Activated effector memory CD4-positive, alpha-beta T cell treated with Interleukin-2 at 50 U/mL for 16 hours (primary cell): ENCODE measurements around the gene HIF1A.
A peak's percentile ranks its signal among the peaks of the same experiment; 100 is the strongest.
"Not testable (repeated sequence)": the region's sequence is repeated elsewhere in the genome, so short reads cannot be mapped to it uniquely, and the experiment has no call there.

ENCODE experiments used
- DNase-seq: peaks from one replicate; pipeline ENCODE4 v3.0.0-alpha.2; 2020

HIF1A gene

DNA sequence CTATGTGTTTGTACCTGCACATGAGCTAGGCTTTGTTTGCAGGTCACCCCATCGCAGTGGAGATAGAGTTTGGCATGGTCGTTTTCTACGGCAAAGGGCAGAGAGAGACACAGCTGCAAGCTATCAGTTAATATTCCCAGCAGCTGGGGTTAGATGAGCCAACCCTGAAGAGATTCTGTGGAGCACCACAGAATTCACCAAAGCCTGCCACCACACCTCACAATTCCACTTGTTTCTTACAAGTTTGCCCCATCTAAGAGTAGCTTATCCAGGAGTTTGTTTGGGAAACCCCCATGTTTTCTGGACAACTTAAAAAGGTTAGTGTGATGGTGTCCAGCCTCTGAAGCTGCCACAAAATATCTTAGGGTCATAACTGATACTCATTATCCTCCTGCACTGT lies 20.0 kb upstream of the HIF1A start:
- no peak for DNase-seq

DNA sequence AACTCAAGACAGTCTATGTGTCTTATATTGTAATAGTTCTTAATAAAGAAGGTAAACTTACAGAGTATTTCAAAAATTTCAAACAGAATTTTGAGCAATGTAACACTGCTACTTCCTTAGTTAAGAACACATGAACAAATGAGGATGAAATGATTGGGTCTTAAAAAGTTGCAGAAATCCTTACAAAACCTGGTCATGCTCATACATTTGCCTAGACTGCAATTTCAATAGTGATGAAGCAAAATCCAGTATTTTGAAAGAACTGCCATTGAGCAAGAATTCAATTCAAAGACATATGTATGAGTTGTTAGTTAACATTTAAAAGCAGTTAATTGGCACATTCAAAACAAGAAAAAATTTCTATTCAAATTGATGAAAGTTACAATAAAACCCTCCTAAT lies 17.8 kb upstream of the HIF1A start:
- DNase-seq = no peak

DNA sequence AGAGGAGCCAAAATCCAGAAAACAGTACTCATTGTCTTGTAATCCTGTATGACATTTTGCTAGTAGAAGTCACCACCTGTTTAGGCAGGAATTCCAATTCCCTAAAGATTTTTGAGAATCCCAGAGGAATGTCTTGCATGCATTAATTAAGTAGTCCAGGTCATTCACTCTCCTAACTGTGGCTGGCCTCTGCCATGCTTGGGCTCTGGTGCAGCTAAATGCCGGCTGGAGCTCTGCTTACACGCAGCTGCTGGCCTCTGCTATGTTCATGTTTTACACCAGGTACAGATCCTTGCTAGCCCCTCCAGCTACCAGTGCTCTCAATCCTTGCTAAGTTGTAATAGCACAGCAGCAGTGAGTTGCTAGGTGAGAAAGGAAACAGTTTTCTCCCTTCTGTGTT lies 16.3 kb upstream of the HIF1A start:
- DNase-seq = no peak

DNA sequence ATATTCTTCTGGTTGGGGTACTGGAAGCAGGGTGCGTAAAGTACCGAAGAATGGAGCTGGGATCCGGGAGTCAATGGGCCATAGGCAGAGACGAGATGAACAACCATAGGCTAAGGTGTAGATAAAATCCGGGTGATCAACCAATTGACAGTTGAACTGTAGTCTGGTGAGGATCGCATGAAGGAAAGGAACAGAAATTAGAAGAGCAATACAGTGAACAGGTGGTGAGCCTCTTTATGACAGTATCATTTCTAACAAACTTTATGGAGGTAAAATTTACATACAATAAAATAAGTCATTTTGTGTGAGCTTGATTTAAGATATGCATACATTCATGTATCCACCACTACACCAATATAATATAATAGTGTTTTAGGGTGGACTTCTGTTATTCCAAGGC lies 13.9 kb upstream of the HIF1A start:
- DNase-seq = no peak

DNA sequence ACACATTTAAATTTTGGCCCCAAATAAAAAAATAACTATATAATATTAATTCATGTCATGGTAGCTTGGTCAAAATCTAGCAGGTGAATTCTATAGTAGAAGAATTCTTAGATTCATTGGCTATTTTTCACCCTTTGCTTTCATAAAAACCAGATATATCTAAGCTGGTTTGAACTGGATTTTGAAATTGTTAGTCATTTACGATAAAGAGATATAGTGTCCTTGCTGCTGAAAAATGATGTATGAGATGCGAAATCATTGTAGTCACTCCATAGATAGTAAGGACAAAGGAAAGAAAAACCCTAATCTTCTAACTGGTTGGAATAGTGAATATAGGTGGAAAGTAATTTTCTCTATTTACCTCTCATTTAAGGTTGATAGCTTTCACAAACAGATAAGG lies 12.2 kb upstream of the HIF1A start:
- DNase-seq = no peak

DNA sequence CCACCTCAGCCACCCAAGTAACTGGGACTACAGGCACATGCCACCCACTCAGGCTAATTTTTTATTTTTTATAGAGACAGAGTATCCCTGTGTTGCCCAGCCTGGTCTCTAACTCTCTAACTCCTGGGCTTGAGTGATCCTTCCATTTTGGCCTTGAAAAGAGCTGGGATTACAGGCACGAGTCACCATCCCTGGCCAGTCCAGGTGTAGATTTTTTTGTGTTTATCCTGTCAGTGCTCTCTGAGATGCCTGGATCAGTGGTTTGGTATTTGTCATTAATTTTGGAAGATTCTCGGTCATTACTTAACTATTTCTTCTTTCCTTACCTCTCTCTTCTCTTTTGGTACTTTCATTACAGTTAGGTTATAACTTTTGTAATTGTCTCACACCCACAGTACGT lies 5.3 kb upstream of the HIF1A start:
- DNase-seq = no peak

DNA sequence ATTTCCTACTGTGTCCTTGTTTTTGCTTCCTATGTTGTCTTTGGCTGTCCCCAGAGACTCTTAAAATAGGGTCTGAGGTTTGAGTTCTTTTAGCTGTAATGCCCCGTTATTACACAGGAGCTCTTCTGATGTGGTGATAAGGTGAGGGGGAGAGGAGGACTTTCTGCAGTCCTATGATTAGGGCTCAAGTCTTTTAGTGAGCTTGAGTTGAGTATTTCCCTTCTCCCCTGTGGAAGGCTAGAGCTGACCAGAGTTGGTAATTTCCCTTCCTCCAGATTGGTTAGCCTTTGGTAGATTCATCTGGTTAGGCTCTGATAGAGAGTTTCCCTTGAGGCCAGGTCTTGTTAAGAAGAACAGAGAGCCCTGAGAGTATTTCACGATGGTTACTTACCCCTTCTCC lies 4.3 kb upstream of the HIF1A start:
- DNase-seq = no peak

DNA sequence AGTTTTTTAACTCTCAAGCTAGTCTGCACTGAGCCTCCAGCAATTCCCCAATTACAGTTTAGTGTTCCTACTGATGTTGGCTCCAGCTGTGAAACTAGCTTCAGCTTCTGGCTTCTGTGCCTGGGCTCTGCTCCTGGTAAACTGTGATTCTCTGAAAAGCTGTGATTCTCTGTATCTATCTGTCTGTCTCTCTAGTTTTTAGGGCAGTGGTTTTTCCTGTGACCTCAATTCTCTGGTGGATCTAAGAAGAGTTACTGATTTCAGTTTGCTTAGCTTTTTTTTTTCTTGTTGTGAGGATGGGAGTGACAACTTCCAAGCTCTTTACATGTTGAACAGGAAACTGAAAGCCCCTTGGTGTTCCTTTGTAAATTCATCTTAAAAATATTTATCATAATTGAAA lies 3.8 kb upstream of the HIF1A start:
- no peak for DNase-seq

DNA sequence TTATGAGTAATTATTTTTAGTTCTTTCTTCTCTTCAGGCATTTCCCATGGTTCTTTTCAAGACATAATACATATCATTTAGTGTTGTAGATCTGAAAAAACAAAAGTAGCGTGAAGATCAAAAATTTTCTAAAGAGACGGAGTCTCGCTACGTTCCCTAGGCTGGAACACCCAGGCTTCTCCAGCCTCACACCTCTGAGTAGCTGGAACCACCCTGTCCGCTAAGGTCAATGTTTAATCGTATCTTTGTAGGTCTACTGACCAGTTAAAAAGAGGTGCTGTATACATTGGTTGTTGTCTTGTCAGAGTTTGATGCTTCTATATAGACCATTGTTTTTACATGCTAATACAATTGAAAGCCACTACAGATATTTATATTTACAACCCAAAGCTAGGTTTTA lies 1.3 kb upstream of the HIF1A start:
- no peak for DNase-seq

DNA sequence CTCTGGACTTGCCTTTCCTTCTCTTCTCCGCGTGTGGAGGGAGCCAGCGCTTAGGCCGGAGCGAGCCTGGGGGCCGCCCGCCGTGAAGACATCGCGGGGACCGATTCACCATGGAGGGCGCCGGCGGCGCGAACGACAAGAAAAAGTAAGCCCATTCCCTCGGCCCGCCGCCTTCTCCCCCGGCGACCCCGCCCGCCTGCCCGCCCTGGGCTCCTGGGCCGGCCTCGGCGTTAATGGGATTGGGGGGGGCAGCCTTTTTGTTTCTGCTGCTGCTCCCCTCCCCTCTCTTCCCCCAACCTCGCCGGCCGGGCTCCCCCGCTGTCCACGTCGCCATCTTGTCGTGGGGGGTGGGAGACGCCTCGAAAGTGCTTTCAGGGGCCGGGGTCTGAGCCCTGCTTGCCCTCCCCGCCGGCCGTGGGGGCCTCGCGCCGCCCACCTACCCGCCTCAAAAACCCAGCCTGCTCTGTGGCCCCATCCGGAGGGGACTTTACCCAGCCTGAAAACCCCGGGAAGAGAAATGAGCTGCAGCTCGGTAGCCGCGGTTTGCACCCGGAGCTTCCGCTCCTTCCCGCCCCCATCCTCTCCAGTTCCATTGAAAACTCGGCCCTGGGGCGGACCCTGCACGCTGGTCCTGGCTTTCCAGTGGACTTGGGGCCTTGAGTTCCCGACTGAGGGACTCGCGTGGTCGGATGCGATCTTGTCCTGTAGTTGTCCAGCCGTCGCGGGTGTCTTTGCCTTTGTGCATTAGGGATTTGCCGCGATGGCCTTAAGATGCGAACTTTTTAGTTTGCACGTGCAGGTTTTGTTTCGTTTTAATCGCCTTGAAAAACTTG lies 598 bp downstream of the HIF1A start:
- peak; percentile 24 for DNase-seq

DNA sequence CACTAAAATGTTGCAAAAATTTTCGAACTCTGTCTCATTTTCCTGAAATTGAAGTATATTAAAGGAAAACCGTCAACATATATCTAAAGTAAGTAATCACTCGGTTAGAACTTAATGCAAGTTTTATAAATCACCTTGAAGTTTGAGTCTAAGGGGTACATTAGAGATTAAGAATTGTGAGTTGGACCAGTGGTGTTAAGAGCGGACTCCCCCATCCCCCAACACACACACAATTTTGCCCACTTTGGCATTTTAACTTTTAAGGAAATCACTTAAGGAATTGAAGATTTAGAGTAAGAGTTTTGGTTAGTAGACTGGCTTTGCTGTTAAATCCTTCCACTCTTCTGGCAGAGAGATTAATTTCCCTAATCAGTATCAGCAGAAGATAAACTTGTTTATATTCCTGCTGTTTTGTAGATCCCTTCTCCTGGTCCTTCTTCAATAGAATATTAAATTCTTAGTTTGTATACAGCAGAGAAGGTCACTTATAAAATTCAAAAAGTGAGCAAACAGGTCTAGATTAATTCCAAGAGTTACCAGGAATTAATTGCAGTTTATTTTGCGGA lies 1.5 kb downstream of the HIF1A start:
- no peak for DNase-seq

DNA sequence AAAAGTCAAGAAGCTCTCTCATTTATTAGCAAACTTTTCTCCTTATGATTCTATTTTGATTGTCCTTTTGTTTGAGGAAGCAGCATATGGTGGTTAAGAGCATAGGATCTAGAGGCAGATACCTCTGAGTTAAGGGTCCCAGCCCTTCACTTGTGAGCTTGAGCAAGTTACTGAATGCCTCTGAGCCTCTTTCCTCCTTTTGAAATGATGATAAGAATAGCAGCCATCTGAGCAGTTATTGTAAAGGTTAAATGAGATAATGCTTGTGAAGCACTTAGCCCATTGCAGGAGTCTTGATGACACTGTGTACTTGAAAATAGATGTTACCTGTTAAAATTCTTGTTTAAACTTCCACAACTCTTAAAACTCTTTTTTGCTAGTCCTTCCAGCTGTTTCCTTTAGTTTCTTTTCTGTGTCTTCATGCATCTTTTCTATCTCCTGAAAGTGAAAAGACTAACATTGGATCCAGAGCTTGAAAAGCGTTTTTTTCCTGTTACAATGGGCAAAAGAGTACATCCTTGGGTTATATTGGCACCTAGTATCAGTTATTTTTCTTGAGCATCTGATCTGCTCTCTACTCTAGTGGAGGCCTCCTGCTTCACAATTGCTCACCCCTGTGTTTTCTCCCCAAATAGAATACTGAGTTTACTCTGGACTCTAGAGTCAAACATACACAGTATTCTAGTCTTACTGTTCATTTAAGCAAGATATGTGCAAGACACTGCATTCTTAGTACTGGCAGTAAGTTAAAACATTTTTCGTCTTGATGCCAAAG lies 3.1 kb downstream of the HIF1A start:
- no peak for DNase-seq

DNA sequence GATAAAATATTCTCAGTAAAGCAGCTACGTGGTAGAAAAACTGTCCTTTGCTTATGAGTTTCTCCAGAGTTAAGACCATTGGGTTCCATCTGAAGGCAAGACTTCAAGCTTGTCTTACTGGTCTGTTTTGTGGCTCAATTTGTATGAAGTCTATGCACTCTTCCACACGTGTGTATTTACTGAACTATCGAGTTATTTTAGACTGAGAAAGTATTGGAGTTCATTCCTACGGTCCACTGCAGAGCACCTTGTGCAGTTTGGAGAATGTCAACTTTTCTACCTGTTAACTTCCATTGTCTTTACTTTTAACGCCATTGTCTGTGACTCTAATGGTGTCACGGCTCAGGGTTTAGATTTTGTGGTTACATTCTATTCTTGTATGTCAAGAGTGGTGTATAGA lies 3.7 kb downstream of the HIF1A start:
- DNase-seq = no peak

DNA sequence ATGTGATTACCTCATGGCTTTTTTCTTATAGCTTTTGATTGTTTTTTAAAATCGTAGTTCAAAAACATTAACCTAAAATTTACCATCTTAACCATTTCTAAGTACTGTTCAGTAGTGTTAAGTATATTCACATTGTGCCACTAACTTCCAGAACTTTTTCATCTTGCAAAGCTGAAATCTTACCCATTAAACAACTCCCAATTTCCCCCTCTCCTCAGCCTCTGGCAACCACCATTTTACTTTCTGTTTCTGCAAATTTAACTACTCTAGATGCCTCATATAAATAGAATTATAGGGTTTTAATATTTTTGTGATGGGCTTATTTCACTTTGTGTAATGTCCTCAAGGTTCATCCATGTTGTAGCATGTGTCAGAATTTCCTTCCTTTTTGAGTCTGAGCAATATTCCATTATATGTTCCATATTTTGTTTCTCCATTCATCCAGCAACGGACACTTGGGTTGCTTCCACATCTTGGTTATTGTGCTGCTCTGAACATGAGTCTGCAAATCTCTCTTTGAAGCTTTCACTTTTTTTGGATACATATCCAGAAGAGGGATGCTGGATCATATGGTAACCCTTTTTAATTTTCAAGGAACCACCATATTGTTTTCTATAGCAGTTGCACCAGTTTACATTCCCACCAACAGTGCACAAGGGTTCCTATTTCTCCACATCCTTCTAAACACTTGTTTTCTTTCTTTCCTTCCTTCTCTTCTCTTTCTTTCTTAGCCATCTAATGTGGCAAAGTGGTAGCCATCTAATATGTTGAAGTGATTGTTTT lies 5.0 kb downstream of the HIF1A start:
- DNase-seq = no peak

DNA sequence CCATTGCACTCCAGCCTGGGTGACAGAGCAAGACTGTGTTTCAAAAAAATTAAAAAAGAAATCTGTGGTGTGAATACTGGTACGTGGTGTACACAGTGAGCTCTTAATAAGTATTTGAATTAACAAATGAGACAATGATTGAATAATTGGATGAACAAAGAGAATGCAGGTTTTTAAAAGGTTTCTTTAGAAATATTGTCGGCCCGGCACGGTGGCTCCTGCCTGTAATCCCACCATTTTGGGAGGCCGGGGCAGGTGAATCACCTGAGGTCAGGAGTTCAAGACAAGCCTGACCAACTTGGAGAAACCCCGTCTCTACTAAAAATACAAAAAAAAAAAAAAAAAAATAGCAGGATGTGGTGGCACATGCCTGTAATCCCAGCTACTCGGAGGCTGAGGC lies 6.6 kb downstream of the HIF1A start:
- DNase-seq = no peak

DNA sequence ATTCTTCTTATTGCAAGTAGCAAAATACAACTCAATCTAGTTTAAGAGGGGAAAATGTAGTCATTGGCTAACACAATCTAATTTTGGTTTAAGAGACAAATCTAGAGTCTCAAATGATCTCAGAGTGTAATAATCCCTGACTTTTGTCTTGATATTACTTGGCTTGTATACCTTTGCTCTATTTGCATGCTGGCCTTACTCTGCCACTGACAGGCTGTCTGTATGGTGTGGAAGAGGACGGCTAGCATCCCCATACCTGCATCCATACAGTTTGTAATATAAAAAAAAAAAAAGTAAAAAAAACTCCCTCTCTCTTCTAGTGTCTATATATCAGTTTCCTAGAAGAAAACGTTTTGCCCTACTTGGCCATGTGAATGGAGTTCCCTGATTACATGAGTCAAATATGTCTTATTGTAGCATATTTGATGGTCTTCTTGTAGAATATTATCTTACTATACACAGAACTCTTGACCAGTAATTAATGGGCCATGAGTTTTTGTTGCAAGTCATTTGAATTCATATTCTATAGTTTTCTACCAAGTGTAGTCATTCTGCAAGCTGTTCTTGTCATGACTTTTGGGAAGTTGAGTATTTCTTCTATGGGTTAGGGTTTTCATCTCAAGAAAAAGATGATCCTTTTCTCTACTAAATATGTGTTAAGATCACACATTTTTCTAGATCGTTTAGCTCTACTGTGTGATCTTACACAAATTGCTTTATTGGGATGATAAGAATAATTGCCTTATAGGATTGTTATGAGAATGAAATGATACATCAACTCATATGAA lies 8.2 kb downstream of the HIF1A start:
- DNase-seq = no peak

DNA sequence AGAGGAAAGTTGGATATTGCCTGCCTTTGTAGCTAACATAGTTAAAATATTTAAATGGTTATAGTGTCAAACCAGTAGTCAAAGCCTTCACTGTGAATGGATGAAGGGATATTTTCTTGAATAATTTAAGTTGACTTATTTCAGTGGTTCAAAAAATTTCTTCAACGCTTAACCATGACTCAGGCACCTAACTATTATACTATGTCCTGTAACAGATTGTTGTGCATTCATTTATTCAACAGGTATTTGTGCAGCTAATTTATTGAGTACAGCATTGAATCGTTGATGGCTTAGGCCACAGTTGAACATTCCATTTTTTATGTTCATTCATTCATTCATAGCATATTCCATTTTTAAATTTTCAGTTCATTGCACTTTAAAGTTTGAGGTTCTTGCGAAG lies 9.2 kb downstream of the HIF1A start:
- no peak for DNase-seq

DNA sequence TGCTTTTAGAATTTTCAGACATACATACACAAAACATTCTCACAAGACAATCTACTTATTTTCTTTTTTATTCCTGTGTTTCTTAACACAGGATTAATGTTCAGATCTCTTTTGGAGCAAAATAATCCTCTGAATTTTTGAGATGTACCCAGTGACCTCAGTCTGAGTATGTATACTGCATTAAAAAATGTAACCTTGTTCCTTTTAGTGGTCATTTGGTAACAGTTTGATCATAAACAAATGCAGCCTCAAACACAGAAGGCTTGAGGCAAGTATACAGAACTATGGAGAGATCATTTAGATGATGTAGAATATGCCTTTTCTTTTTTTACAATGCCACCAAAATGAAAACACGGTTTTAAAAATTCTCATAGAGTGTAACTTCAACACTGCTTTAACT lies 9.7 kb downstream of the HIF1A start:
- DNase-seq = no peak

DNA sequence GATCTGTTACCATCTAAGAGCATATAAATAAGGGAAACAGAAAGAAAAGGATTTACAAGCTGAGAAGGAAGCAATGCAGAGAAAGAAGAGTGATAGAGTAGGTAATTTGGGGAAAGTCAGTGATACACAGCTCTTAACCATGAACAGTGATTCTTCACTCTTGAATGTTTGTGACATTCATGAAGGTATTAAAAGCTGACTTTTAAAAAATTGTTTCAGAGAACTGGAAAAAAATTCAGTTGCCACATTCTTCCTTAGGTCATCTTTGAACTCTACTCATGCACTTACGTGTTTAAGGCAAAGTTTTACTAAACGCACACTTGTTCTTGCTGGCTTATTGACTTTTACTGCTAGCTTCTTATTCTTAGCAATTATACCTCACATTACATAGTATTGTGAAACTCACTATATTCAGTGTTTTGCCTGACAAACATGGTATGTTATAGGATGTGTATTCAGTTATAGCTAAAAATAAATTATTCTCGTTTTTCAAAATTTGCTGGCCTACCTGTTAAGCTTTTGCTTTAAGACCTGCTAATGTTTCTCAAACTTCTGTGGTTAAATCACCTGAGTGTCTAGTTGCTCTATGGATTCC lies 10.9 kb downstream of the HIF1A start:
- no peak for DNase-seq

DNA sequence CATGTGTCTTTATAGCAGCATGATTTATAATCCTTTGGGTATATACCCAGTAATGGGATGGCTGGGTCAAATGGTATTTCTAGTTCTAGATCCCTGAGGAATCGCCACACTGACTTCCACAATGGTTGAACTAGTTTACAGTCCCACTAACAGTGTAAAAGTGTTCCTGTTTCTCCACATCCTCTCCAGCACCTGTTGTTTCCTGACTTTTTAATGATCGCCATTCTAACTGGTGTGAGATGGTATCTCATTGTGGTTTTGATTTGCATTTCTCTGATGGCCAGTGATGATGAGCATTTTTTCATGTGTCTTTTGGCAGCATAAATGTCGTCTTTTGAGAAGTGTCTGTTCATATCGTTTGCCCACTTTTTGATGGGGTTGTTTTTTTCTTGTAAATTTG lies 12.5 kb downstream of the HIF1A start:
- not testable (repeated sequence) for DNase-seq

DNA sequence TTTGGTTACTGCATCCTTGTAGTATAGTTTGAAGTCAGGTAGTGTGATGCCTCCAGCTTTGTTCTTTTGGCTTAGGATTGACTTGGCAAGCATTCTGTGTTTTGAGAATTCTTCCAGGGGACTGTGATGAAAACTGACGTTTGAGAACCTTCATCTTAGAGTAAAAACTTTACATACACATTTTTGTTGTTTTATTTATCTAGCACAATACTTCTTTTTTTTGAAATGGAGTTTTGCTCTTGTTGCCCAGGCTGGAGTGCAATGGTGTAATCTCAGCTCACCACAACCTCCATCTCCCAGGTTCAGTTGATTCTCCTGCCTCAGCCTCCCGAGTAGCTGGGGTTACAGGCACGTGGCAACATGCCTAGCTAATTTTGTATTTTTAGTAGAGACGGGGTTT lies 13.4 kb downstream of the HIF1A start:
- not testable (repeated sequence) for DNase-seq
